ENCODE measurements around the gene PET100.

The PET100 gene

GRCh38 chr19:7605490-7606222 is 23.9 kb upstream of the PET100 start:
- DNase-seq (ENCODE audit: low read depth): peak; percentile 67
- no peak overlapping the region for H3K4me3 ChIP-seq (ENCODE audit: low read depth, low read length)
- no peak for TF ChIP-seq CTCF (IDR thresholded peaks at IDR 0.05; ENCODE audit: insufficient read depth, low read depth, low read length, missing control alignments)

- H3K4me3 ChIP-seq (ENCODE audit: low read depth, low read length): no peak overlapping the region
- TF ChIP-seq CTCF (IDR thresholded peaks at IDR 0.05; ENCODE audit: insufficient read depth, low read depth, low read length, missing control alignments): no peak
- no peak for DNase-seq (ENCODE audit: low read depth)
Observed at GRCh38 chr19:7606289-7606688, 23.3 kb upstream of the PET100 start.

GRCh38 chr19:7607212-7607873 is 22.2 kb upstream of the PET100 start:
- no peak for TF ChIP-seq CTCF (IDR thresholded peaks at IDR 0.05; ENCODE audit: insufficient read depth, low read depth, low read length, missing control alignments)
- DNase-seq (ENCODE audit: low read depth): no peak
- H3K4me3 ChIP-seq (ENCODE audit: low read depth, low read length): no peak overlapping the region

- no peak for TF ChIP-seq CTCF (IDR thresholded peaks at IDR 0.05; ENCODE audit: insufficient read depth, low read depth, low read length, missing control alignments)
- no peak overlapping the region for H3K4me3 ChIP-seq (ENCODE audit: low read depth, low read length)
Observed at GRCh38 chr19:7607874-7608560, 21.6 kb upstream of the PET100 start.

GRCh38 chr19:7610491-7611240 is 18.9 kb upstream of the PET100 start:
- no peak for DNase-seq (ENCODE audit: low read depth)
- H3K4me3 ChIP-seq (ENCODE audit: low read depth, low read length): no peak overlapping the region
- TF ChIP-seq CTCF (IDR thresholded peaks at IDR 0.05; ENCODE audit: insufficient read depth, low read depth, low read length, missing control alignments): no peak

More at GRCh38 chr19:7607874-7608560, 21.6 kb upstream of the PET100 start:
- no peak for DNase-seq (ENCODE audit: low read depth)

GRCh38 chr19:7611541-7612279 is 17.9 kb upstream of the PET100 start:
- TF ChIP-seq CTCF (IDR thresholded peaks at IDR 0.05; ENCODE audit: insufficient read depth, low read depth, low read length, missing control alignments): no peak
- H3K4me3 ChIP-seq (ENCODE audit: low read depth, low read length): no peak overlapping the region
- DNase-seq (ENCODE audit: low read depth): no peak
